HG03196 (cell line): Measurements from ENCODE around the gene MZT1.
"Not testable (repeated sequence)": the region's sequence is repeated elsewhere in the genome, so short reads cannot be mapped to it uniquely, and the experiment has no call there.

Experiments used
- ATAC-seq: cut with Tn5 transposase; IDR thresholded peaks from one replicate; pipeline ENCODE4 v1.9.1; 2021; ENCODE audit not compliant: unreplicated experiment

MZT1 gene, protein sequence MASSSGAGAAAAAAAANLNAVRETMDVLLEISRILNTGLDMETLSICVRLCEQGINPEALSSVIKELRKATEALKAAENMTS

DNA sequence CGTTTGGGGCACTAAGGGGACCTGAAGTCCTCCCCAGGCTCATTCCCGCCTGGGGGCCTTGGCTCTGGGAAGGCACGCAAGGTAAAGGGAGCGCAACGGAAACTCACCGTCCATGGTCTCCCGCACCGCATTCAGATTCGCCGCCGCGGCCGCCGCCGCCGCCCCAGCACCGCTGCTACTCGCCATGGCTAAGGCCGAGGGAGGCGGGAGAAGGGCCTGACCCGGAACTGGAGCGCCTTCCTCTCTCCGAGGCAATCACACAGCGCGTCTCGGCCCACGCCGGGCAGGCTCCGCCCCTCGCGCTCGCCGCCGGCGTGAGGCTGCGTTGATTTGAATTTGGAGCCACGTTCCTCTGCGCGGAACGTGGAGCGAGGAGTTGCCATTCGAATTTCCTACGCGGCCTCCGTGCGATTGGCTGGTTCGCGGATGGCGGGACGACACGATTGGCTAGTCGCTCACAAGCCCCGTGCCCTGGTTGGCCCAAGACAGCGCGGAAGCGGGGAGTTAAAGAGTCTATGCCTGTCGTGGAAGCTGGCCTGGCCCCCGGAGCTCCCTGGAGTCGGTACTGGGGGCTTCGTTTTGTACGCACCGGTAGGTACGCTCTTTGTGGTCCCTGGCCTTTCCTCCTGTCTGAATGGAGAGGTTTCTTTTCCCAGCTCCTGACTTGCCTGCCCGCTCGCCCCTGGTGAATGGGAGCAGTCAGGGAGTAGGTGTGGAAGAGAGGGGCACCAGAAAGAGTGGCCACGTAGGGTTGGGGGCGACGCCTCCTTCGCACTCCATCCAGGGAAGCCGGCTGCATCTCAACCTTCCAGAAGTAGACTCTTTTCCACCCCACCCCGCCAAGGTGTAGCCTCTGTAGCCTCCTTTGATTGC is at the start of gene MZT1, which contains the start of gene BORA:
MZT1 (minus strand) TSS at position 213 of the 873 bp plus-strand sequence; CDS start at position 186, 27 bp downstream.
BORA (plus strand) TSS at position 507 of the 873 bp plus-strand sequence. CDS start 1,018 bp downstream, outside the sequence.
- ATAC-seq: peak; percentile 96

DNA sequence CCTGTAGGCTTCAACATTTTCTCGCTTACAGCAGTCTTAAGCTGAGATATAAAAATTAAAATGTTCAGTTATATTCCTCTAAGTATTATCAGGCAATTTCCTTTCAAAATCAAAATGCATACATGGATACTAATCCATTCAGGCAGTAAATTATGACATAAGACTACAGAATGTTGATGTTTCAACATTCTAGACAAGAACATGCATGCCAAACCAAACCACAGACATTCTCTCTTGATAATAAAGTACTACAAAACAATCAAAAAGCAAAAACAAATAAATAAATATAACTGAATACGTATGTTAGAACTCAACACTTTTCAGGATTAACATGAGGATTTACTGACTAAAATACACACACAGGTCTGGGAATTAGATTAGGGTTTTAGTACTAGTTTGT is 46.6 kb upstream of the MZT1 start:
- ATAC-seq: no peak

DNA sequence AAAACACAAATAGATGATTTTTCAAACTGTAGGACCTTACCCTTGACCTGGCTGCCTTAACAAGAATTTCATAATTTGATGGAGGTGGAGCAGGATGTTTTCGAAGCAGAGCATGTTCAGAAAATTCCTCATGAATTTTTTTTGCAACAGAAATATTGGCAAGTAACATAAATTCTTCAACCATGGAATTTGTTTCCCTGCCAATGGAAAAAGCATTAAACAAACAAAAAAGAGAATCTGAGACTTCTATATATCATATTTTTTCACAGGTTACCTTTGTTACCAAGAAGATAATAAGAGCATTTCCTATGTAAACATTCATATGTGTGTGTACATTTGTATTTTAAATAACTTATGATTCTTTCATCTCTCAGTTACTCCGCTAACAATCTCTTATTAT is 36.0 kb upstream of the MZT1 start:
- ATAC-seq: no peak

GRCh38 chr13:72760189-72760588 is 32.8 kb upstream of the MZT1 start:
- ATAC-seq: no peak

DNA sequence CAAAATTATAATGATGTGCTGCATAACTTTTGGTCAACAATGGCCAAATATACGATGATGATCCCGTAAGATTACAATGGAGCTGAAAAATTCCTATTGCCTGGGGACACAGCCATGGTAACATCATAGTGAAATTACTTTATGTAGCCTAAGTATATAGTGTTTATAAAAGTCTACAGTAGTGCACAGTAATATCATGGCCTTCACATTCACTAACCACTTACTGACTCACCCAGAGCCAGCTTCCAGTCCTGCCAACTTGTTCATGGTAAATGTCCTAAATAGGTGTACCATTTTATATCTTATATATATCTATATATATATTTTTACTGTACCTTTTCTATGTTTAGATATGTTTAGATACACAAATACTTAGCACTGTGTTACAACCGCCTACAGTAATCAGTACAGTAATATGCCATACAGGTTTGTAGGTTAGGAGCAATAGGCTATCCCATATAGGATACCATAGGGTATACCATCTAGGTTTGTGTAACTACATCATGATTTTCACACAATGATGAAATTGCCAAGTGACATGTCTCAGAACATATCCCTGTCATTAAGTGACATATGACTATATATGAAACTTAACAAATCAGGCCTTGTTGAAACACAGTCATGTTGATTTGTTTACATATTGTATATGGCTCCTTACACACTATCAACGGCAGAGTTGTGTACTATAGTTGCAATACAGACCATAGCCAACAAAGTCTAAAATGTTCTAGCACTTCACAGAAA is 30.5 kb upstream of the MZT1 start:
- ATAC-seq: no peak

- no peak for ATAC-seq
Observed at GRCh38 chr13:72754111-72754510, 26.7 kb upstream of the MZT1 start.

DNA sequence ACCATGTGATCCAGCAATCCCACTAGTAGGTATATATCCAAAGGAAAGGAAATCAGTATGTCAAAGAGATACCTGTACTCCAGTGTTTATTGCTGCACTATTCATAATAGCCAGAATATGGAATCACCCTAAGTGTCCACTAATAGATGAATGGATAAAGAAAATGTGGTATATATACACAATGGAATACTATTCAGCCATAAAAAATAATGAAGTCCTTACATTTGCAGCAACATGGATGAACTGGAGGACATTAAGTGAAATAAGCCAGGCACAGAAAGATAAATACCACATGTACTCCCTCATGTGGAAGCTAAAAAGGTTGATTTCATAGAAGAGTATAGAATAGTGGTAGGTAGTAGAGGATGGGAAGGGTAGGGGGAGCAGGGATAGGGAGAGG is 23.8 kb upstream of the MZT1 start:
- no peak for ATAC-seq

- peak; percentile 43 for ATAC-seq
Observed at GRCh38 chr13:72745260-72745659, 17.8 kb upstream of the MZT1 start.

DNA sequence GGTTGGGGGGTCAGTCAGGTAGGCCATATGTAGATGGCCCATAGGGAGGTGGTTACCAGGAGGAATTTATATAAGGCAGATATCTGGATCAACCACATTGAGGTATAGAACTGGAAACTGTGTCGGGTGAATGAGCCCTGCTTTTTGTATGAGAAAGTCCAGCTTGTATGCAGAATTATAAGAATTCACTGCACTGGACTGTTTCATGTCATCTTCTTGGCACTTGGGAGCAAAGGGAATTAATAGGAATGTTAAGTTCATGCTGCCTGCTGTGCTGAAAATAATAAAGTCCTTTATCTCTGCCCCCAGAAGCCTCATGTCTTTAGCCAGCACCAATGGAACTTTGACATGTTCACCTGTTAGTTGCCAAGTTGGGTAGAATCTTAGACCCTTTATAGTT is 12.6 kb upstream of the MZT1 start:
- ATAC-seq: no peak

DNA sequence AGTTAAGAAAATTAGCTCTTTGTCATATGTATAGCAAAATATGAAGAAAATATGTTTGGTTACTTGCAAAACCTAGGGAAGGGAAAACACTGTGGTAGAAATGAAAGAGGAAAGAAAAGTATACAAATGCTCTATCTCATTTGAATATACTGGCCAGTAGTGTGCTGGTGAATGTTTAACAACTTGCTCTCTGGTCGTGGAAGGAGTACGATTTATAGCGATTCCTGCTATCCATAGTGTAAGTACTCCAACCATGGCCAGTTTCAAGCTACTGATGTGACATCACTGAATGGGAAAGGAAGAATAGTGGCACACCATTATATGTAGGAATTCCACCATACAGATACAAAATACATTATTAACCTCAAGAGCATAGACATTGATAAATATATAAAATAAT is 9.6 kb upstream of the MZT1 start:
- no peak for ATAC-seq

DNA sequence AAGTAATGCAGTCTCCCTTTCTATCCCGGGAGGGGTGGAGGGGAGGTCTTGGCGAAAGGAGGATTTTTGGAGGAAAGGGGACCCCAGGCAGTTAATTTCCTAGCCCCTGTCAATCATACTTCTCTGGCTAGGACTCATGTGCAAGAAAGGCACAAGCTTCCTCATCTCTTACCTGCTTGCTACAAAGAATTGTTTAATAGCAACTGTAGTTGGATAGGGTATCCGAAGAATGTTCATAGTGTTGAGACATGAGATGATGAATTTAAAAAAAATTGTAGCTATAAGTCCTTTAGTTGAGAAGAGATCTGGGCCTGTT is 819 bp upstream of the MZT1 start:
- ATAC-seq: no peak

DNA sequence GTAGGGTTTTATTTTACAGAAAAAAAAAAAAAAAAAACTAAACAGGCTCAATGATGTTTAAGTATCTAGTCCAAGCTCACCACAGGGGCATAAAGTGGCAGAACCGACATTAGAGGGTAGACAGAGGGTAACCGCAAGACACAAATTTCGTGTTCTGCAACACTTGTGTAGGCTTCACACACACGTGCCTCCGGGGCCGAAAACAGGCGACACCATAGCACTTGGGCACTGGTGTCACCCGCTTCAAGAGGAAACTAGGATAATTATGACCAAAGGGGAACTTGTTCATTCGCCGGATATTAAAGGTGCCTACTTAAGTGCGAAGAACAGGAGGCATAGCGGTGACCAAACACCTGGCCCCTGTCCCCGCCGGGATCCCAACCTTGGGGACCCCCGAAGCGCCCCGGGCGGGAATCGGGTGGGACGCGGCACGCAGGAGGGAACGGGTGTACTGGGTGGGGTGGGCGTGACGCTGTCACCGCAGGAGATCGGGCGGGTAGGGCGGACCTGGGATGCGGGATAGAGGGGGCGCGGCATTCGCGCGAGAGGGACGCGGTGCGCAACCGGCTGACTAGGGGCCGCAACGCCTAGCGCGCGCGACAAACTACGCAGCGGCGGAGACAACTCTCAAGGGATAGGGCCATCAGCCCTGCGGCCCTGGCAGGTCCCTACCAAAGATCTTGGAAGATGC is 558 bp downstream of the MZT1 start:
- peak; percentile 30 for ATAC-seq

DNA sequence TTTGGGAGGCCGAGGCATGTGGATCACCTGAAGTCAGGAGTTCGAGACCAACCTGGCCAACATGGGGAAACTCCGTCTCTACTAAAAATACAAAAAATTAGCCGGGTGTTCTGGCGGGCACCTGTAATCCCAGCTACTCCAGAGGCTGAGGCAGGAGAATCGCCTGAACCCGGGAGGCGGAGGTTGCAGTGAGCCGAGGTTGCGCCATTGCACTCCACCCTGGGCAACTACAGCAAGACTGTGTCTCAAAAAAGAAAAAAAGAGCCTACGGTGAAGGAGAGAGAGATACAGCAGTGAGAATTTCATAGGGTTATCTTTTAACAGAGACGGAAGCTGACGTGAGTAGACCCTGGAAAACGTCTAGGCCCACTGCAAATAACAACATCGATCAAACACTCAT is 1.2 kb downstream of the MZT1 start:
- not testable (repeated sequence) for ATAC-seq

GRCh38 chr13:72716776-72717175 is 10.7 kb downstream of the MZT1 start:
- ATAC-seq: no peak

DNA sequence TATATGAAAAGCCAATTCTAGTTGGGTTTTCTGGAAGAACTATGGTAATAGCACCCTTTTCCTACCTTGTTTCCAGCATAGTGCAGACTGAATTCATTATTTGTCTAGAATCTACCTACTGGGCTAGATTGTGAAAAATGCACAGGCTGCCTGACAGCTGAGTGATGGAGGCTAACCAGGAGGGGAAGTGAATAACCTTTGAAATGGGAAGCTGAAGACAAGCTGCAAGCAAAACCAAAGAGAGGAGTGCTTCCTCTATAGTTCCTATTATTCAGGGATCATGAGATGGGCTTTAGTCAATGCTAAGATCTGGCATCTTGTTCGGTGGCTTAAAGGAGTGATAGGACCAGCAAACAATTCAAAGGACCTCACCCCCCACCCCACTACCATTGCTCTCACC is 26.9 kb downstream of the MZT1 start:
- no peak for ATAC-seq

- ATAC-seq: no peak
Observed at GRCh38 chr13:72698164-72698563, 29.3 kb downstream of the MZT1 start.

DNA sequence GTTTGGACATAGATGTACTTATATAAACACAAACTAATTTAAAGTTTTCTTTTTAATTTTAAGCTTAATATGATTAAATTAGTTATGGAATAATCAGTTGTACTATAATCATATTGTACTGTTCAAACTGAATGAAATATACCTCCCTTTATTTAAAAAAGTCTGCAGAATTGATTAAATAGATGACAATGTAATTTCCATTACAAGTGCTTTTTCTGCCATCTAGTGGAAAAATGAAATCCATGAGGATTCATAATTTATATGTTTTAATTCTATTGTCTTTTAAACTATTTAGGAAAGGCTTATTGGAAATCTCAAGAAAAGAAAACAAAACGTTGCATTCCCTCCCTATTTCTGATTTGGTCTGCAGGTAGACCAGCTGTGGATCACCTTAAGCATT is 30.9 kb downstream of the MZT1 start:
- ATAC-seq: no peak

DNA sequence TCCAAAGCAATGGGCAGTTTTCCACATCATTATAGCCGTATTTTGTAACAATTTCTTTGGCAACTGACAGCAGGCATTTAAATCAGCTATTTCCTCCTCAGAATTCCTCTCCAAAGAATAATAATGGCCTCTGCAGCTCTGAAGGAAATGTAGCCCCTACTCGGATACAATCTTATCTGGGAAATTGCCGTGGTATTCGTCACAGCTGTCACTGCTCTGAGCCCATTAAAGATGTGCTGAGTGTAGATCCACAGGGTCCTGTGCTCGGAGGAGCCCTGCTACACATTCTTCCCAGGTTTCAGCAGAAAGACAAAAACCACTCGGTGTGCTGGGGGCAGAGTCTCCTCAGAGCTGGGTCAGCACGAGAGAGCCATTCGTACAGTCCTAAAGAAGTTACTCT is 33.1 kb downstream of the MZT1 start:
- ATAC-seq: no peak

GRCh38 chr13:72693832-72694231 is 33.6 kb downstream of the MZT1 start:
- no peak for ATAC-seq

- no peak for ATAC-seq
Observed at GRCh38 chr13:72692884-72693514, 34.4 kb downstream of the MZT1 start.

GRCh38 chr13:72689181-72689696 is 38.2 kb downstream of the MZT1 start:
- no peak for ATAC-seq
